ENCODE measurements around the gene DTNBP1. TPM values are rescaled to one million over a fixed set of nuclear protein-coding genes. Genes with fewer than 3 reads are reported as not detected.

DTNBP1 gene, protein sequence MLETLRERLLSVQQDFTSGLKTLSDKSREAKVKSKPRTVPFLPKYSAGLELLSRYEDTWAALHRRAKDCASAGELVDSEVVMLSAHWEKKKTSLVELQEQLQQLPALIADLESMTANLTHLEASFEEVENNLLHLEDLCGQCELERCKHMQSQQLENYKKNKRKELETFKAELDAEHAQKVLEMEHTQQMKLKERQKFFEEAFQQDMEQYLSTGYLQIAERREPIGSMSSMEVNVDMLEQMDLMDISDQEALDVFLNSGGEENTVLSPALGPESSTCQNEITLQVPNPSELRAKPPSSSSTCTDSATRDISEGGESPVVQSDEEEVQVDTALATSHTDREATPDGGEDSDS
- total RNA-seq: 10 to 100 TPM; 16.2 to 33.5 (median 21.3) TPM

DNA sequence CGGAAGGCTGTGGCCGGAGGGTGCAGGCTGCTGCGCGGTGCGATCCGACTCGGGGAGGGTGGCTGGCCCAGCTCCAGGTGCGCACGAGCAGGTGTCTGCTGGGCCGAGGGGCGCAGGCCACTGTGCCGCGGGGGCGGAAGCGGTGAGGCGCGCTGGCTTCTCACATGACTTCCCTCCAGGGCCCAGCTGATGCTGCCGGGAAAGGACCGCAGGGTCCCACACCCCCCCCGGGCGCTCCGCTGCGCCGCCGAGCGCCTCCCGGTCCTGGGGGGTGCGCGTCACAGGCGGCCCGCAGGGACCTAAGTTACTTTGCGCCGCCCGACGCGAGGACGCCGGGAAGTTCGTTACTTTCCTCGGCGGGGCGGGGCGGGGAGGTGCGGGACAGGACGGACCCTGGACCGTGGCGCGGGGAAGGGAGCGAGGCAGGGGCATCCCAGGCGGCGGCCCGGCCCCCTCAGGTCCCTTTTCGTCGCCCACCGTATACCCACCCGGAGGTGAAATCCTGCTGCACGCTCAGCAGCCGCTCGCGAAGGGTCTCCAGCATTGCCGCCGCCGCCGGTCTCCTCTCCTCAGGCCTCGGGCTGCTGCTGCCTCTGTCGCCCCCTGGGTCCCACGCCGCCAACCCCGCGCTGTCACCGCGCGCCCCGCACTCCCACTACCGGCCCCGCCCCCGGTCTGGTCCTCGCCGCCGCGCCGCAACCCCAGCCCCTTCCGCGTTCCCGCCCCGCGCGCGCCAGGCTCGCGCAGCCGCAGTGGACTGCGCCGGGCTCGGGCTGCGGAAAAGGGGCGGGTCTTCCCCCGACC, at the start of gene DTNBP1:
DTNBP1 (minus strand) TSS at position 703 of the 804 bp plus-strand sequence; CDS start at position 544, 159 bp downstream.
- peak; percentile 35 to 71 for TF ChIP-seq POLR2AphosphoS5 (IDR thresholded peaks at IDR 0.05)
- TF ChIP-seq, protein P1, sequence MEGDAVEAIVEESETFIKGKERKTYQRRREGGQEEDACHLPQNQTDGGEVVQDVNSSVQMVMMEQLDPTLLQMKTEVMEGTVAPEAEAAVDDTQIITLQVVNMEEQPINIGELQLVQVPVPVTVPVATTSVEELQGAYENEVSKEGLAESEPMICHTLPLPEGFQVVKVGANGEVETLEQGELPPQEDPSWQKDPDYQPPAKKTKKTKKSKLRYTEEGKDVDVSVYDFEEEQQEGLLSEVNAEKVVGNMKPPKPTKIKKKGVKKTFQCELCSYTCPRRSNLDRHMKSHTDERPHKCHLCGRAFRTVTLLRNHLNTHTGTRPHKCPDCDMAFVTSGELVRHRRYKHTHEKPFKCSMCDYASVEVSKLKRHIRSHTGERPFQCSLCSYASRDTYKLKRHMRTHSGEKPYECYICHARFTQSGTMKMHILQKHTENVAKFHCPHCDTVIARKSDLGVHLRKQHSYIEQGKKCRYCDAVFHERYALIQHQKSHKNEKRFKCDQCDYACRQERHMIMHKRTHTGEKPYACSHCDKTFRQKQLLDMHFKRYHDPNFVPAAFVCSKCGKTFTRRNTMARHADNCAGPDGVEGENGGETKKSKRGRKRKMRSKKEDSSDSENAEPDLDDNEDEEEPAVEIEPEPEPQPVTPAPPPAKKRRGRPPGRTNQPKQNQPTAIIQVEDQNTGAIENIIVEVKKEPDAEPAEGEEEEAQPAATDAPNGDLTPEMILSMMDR (IDR thresholded peaks at IDR 0.05): no peak
- TF ChIP-seq EP300 (IDR thresholded peaks at IDR 0.05): peak in 1 of 4 donors; percentile 12
- TF ChIP-seq POLR2A (IDR thresholded peaks at IDR 0.05): peak in 2 of 4 donors; percentile 39 to 74
- peak within 1 kb of the TSS; percentile 80 to 99 (median 86) for H3K4me3 ChIP-seq
- peak within 1 kb of the TSS; percentile 78 to 93 (median 88) for H3K27ac ChIP-seq
- peak; percentile 90 to 99 for ATAC-seq (ENCODE audit: low FRiP score in 2 of 2)
- no peaks in the 10 kb centered on the region for H3K36me3 ChIP-seq
- H3K4me1 ChIP-seq: peaks cover 8 to 15% (median 13%) of the 10 kb centered on the region in 4 donors
- 0 to 1% methylated on average over 27 to 45 of the region's 98 CpGs for WGBS, 2 donors
- peak; percentile 89 to 97 for DNase-seq
- H3K9me3 ChIP-seq: no peaks in the 10 kb centered on the region
- H3K27me3 ChIP-seq: no peaks in the 10 kb centered on the region

GRCh38 chr6:15709651-15710269, 46.9 kb upstream of the DTNBP1 start:
- TF ChIP-seq POLR2AphosphoS5 (IDR thresholded peaks at IDR 0.05): no peak
- TF ChIP-seq POLR2A (IDR thresholded peaks at IDR 0.05): no peak
- TF ChIP-seq, protein P1 (IDR thresholded peaks at IDR 0.05): no peak
- no peak for TF ChIP-seq EP300 (IDR thresholded peaks at IDR 0.05)
- H3K27ac ChIP-seq: no peak overlapping the region
- no peaks in the 10 kb centered on the region for H3K4me1 ChIP-seq
- DNase-seq (no peak), ATAC-seq (ENCODE audit: low FRiP score in 2 of 2) (peak in 1 of 2 donors; percentile 31)
- no peaks in the 10 kb centered on the region for H3K9me3 ChIP-seq
- no peak overlapping the region for H3K4me3 ChIP-seq
- H3K27me3 ChIP-seq: no peaks in the 10 kb centered on the region
- 82 to 88% methylated on average over 2 of the region's 2 CpGs for WGBS, 2 donors
- H3K36me3 ChIP-seq: no peaks in the 10 kb centered on the region

DNA sequence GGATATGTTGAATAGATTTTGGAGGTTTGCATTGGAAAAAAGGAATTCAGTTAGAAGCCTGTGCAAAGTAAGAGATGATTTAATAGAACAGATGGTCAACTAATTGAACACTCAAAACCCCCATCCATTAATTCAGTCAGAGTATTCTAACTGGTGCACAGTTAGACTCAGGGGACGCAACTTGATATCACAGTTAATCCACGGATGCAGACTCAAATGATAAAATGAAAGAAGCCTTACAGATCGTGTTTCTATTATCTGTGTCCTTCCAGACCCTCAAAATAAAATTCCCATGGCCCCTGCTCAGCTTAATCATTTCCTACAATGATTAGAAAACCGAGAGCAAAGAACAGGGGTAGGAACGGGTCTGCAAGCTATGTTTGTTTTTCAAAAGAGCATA, 45.4 kb upstream of the DTNBP1 start:
- ATAC-seq (ENCODE audit: low FRiP score in 2 of 2) (no peak), DNase-seq (no peak)
- Histone ChIP-seq H3K27me3 (no peaks in the 10 kb centered on the region), H3K4me3 (no peak overlapping the region), H3K9me3 (peaks cover 0 to 5% (median 0%) of the 10 kb centered on the region in 4 donors), H3K36me3 (no peaks in the 10 kb centered on the region), H3K4me1 (no peaks in the 10 kb centered on the region), H3K27ac (no peak overlapping the region)
- TF ChIP-seq, protein P1 (IDR thresholded peaks at IDR 0.05): no peak
- TF ChIP-seq POLR2A (IDR thresholded peaks at IDR 0.05) (no peak), EP300 (IDR thresholded peaks at IDR 0.05) (no peak), POLR2AphosphoS5 (IDR thresholded peaks at IDR 0.05) (no peak)
- 81 to 83% methylated on average over 5 of the region's 5 CpGs for WGBS, 2 donors

GRCh38 chr6:15705981-15706380, 43.2 kb upstream of the DTNBP1 start:
- DNase-seq: no peak
- WGBS, 2 donors: 58 to 73% methylated on average over 3 of the region's 3 CpGs
- Histone ChIP-seq H3K36me3 (no peaks in the 10 kb centered on the region), H3K9me3 (peaks cover 0 to 7% (median 0%) of the 10 kb centered on the region in 4 donors), H3K4me1 (no peaks in the 10 kb centered on the region), H3K27me3 (no peaks in the 10 kb centered on the region), H3K4me3 (no peak overlapping the region), H3K27ac (no peak overlapping the region)
- TF ChIP-seq EP300 (IDR thresholded peaks at IDR 0.05): no peak
- TF ChIP-seq, protein P1 (IDR thresholded peaks at IDR 0.05): no peak
- no peak for TF ChIP-seq POLR2A (IDR thresholded peaks at IDR 0.05)
- no peak for TF ChIP-seq POLR2AphosphoS5 (IDR thresholded peaks at IDR 0.05)
- no peak for ATAC-seq (ENCODE audit: low FRiP score in 2 of 2)
